Measurements from ENCODE around the gene ATG2B. TPM values are rescaled to one million over a fixed set of nuclear protein-coding genes. Genes with fewer than 3 reads are reported as not detected.

ATG2B gene
- total and polyA plus RNA-seq, 9 of the 15 experiments (the other 6 are each of a cell fraction or from before 2014, with no cell fraction given), result 0.83 to 12.9 (median 8.7) TPM

- 0% methylated on average over 6 of the region's 7 CpGs for WGBS (ENCODE audit: insufficient coverage, low coverage, missing lambda C conversion rate)
- H3K9me1 ChIP-seq (ENCODE audit: control insufficient read depth, insufficient read depth, low read length), result no peaks in the 10 kb centered on the region
- H2AFZ ChIP-seq (ENCODE audit: low read depth, low read length), result no peak overlapping the region
- H3K79me2 ChIP-seq (ENCODE audit: control insufficient read depth, insufficient read depth, low read length), result no peaks in the 10 kb centered on the region
- H3K9me3 ChIP-seq (replicated peaks; ENCODE audit: control insufficient read depth, insufficient read depth, low read depth, low read length), result no peaks in the 10 kb centered on the region
- ATAC-seq (no peak), DNase-seq (ENCODE audit: extremely low read depth in 1 of 4, low spot score in 3 of 4) (no peak), FAIRE-seq (no peak)
- no peak overlapping the region for H3K27ac ChIP-seq (ENCODE audit: extremely low read depth, low read depth, low read length)
- in situ Hi-C loops (cut with MboI) (no loop called here), intact Hi-C loops (cut with micrococcal nuclease) (no loop called here)
- CTCF ChIA-PET (ENCODE audit: low intra/inter-chr PET ratio), result no interaction called here
- no peak overlapping the region for H3K4me3 ChIP-seq
- H3K4me1 ChIP-seq (replicated peaks in 1 of 2; ENCODE audit: control insufficient read depth in 2 of 2, insufficient read depth in 2 of 2, low read length in 2 of 2), result no peaks in the 10 kb centered on the region
- no peak overlapping the region for H3K9ac ChIP-seq (ENCODE audit: insufficient read depth in 1 of 2, low read depth in 2 of 2, low read length in 2 of 2)
- POLR2A ChIA-PET, result interaction anchor here (0.6 to 0.9 kb wide), 2 partner anchors 14 to 582 kb away, joined by 3 read pairs; no protein-coding TSS in a partner anchor
- no peak overlapping the region for H3K4me2 ChIP-seq (ENCODE audit: insufficient read depth, low read length)
- no TSS peak for BruUV-seq (replicated peaks)
- no peaks in the 10 kb centered on the region for H3K36me3 ChIP-seq (ENCODE audit: control insufficient read depth, insufficient read depth, low read length)
- no peaks in the 10 kb centered on the region for H4K20me1 ChIP-seq (replicated peaks; ENCODE audit: control insufficient read depth, insufficient read depth, low read length)
- H3K27me3 ChIP-seq (ENCODE audit: control insufficient read depth in 2 of 2, insufficient read depth in 2 of 2, low read length in 2 of 2), result peaks cover 0 to 37% of the 10 kb centered on the region in 2 experiments; a peak in 4 of 5 replicates
- no peak for TF ChIP-seq MEIS2 (IDR thresholded peaks at IDR 0.05; ENCODE audit: partially characterized antibody)
- TF ChIP-seq, protein P1, sequence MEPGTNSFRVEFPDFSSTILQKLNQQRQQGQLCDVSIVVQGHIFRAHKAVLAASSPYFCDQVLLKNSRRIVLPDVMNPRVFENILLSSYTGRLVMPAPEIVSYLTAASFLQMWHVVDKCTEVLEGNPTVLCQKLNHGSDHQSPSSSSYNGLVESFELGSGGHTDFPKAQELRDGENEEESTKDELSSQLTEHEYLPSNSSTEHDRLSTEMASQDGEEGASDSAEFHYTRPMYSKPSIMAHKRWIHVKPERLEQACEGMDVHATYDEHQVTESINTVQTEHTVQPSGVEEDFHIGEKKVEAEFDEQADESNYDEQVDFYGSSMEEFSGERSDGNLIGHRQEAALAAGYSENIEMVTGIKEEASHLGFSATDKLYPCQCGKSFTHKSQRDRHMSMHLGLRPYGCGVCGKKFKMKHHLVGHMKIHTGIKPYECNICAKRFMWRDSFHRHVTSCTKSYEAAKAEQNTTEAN (CRISPR knock-in tag; IDR thresholded peaks at IDR 0.05), result no peak
- no peak for TF ChIP-seq ZFP36 (IDR thresholded peaks at IDR 0.05; ENCODE audit: low read depth, low read length, partially characterized antibody)
- no peak for TF ChIP-seq TCFL5 (CRISPR knock-in tag; conservative IDR thresholded peaks at IDR 0.05)
- no peak for TF ChIP-seq PCBP1 (IDR thresholded peaks at IDR 0.05; ENCODE audit: low read depth, low read length, poor library complexity, severe bottlenecking)
- TF ChIP-seq ZBTB7A (IDR thresholded peaks at IDR 0.05; ENCODE audit: borderline replicate concordance, control insufficient read depth, low read depth, low read length), result no peak
- TF ChIP-seq BRD9 (IDR thresholded peaks at IDR 0.05; ENCODE audit: low read depth, partially characterized antibody), result no peak
- TF ChIP-seq, protein P2, sequence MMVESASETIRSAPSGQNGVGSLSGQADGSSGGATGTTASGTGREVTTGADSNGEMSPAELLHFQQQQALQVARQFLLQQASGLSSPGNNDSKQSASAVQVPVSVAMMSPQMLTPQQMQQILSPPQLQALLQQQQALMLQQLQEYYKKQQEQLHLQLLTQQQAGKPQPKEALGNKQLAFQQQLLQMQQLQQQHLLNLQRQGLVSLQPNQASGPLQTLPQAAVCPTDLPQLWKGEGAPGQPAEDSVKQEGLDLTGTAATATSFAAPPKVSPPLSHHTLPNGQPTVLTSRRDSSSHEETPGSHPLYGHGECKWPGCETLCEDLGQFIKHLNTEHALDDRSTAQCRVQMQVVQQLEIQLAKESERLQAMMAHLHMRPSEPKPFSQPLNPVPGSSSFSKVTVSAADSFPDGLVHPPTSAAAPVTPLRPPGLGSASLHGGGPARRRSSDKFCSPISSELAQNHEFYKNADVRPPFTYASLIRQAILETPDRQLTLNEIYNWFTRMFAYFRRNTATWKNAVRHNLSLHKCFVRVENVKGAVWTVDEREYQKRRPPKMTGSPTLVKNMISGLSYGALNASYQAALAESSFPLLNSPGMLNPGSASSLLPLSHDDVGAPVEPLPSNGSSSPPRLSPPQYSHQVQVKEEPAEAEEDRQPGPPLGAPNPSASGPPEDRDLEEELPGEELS (CRISPR knock-in tag; IDR thresholded peaks at IDR 0.05; ENCODE audit: borderline replicate concordance), result no peak
- no peak for TF ChIP-seq ZSCAN32 (CRISPR knock-in tag; IDR thresholded peaks at IDR 0.05)
- TF ChIP-seq, protein P3, sequence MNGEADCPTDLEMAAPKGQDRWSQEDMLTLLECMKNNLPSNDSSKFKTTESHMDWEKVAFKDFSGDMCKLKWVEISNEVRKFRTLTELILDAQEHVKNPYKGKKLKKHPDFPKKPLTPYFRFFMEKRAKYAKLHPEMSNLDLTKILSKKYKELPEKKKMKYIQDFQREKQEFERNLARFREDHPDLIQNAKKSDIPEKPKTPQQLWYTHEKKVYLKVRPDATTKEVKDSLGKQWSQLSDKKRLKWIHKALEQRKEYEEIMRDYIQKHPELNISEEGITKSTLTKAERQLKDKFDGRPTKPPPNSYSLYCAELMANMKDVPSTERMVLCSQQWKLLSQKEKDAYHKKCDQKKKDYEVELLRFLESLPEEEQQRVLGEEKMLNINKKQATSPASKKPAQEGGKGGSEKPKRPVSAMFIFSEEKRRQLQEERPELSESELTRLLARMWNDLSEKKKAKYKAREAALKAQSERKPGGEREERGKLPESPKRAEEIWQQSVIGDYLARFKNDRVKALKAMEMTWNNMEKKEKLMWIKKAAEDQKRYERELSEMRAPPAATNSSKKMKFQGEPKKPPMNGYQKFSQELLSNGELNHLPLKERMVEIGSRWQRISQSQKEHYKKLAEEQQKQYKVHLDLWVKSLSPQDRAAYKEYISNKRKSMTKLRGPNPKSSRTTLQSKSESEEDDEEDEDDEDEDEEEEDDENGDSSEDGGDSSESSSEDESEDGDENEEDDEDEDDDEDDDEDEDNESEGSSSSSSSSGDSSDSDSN (IDR thresholded peaks at IDR 0.05; ENCODE audit: borderline replicate concordance in 1 of 2, low read depth in 2 of 2, low read length in 2 of 2), result no peak
- no peak for TF ChIP-seq KLF6 (CRISPR knock-in tag; IDR thresholded peaks at IDR 0.05; ENCODE audit: borderline replicate concordance)
- TF ChIP-seq HNRNPUL1 (IDR thresholded peaks at IDR 0.05; ENCODE audit: low read length), result no peak
- TF ChIP-seq RCOR1 (IDR thresholded peaks at IDR 0.05; ENCODE audit: borderline replicate concordance in 1 of 2, low read depth in 2 of 2, low read length in 2 of 2), result no peak
- no peak for TF ChIP-seq MTA1 (IDR thresholded peaks at IDR 0.05; ENCODE audit: borderline replicate concordance)
- TF ChIP-seq FOXA3 (CRISPR knock-in tag; conservative IDR thresholded peaks at IDR 0.05 in 1 of 2, IDR thresholded peaks at IDR 0.05 in 1 of 2), result no peak
- TF ChIP-seq CBFB (CRISPR knock-in tag; IDR thresholded peaks at IDR 0.05), result no peak
- no peak for TF ChIP-seq BCOR (IDR thresholded peaks at IDR 0.05)
These were observed 124.4 kb downstream of the ATG2B start for GRCh38 chr14:96238676-96239265.
